Activated CD8-positive, alpha-beta memory T cell treated with anti-CD3 and anti-CD28 coated beads for 48 hours (primary cell): ENCODE data around the gene TWNK.

ENCODE experiments used
- DNase-seq, 3 experiments: peaks; one replicate each; pipeline ENCODE4 v3.0.0-alpha.2; 2020; ENCODE audit warnings: low read depth in 2 of 3, low spot score in 2 of 3

The TWNK gene

DNA sequence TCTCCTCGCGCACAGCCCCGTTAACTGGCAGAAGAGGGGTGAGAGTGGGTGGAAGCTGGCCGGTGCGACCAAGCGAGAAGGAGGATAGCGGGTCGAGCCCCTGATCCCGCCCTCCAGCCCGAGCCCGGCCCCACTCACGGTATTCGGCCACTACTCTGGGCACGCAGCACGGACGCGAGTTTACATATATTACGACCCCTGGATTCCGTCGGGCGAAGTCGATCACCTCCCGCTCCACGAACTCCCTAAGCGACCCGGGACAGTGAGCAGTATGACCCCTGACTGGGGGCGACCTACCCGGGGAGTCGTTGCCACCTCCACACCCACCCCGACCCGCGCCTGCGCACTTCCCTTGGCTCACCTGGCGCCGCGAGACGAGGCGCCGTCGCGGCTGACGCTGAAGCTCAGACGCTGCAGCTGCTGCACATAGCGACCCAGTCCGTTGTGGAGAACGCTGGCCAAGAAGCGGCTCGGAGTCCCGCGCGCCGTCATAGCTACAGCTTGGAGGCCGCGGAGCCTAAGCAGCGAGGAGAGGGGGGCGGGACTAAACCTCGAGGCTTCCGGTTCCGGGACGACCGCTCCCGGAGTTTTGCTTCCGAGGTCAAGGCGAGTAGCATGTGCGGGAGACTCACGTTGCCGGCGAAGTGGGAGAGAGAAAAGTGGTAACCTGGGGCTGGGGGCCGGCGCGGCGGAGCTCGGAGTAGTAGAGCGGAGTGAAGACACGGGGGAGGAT, at the start of gene TWNK, which contains the start of gene MRPL43:
Gene TWNK (plus strand): TSS at position 592 of the 733 bp plus-strand sequence. CDS start 668 bp downstream, outside the sequence.
Gene MRPL43 (minus strand): TSS at position 546 of the 733 bp plus-strand sequence. CDS start 54 bp downstream, at position 492.
- peak; percentile 60 to 63 (median 61) for DNase-seq

DNA sequence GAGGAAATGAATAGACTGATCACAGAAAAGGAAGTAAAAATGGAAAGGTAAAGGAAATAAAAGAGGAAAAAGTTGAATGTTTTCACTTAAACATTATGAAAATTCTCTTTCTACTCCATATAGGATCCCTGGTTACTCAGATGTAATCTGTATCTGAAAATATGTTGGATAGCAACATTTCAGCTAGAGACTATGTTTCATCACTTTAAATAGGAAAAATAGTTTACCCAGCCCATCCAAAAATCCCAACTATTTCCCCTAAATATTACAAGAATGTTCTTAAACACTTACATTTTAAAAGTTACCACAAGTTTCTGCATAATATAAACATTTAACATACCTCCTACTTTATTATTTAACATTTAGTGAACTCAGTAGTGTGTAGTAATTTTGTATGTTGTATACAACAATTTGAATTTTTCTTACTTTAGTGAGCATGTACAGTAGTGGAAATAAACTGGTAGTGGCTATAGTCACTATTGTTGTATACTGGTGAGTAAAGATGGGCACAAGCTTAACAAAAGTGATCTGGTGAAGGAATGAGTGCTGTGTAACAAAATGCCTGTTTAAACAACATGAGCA, 47.5 kb upstream of the TWNK start:
- no peak for DNase-seq

DNA sequence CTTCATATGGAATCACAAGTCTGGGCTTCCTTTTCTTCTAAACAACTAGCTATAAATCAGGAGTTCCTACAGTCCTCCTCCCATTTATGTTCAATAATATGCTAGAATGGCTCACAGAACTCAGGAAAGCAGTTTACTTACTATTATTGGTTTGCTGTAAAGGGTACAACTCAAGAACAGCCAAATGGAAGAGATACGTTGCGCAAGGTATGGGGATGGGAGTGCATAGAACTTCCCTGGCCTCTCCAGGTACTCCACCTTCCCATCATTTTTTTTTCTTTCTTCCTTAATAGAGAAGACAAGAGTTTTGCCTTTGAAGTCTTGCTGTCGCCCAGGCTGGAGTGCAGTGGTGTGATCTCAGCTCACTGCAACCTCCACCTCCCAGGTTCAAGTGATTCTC, 45.1 kb upstream of the TWNK start:
- no peak for DNase-seq

DNA sequence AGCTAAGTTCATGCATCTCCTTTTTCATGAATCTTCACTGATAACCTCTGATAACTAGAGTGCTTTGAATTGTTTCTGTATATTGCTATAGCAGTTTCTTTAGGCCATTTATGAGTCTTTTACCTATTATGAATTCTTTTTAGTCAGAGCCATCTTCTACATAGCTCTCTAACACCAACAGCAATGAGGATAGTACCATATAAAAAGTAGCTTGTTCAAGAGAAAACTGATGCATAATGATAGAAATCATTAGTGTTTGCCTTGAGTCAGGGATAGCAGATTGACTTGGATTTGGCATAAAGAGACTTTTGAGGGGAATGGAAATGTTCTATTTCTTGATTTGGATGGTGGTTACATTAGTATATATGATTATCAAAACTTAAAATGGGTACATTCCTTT, 43.8 kb upstream of the TWNK start:
- DNase-seq = no peak

DNA sequence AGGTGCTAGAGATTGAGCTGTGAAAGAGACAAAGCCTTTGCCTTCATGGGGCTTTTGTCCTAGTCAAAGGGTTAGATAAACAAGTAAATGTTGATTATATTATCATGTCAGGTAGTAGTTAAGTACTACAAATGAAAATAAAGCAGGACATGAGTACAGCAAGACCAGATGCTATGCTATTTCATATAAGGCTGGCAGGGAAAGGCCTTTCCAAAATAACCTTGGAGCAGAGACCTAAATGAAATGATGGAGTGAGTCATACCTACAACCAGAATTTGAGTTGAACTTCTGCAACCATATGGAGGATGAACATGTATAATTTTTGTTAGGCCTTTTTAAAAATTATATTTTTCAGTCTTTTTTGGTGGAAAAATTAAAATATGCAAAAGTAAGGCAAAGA, 41.6 kb upstream of the TWNK start:
- DNase-seq = no peak

DNA sequence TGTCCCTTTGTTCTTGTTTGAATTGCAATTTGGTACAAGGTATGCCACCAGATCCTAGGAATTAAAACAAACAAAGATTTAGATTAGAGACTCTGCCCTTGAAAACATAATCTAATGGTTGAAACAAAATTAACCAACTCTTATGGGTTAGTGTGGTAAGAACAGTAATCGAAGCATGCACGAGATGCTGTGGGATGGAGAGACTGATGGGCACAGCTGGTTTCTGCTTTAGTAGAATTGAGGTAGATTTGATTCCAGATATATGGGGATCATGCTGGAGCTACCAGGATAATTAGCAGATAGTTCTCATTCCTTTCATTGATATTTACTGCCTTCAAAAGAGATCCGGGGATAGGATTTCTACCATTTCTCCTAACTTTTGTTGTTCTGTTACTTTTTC, 38.4 kb upstream of the TWNK start:
- no peak for DNase-seq

DNA sequence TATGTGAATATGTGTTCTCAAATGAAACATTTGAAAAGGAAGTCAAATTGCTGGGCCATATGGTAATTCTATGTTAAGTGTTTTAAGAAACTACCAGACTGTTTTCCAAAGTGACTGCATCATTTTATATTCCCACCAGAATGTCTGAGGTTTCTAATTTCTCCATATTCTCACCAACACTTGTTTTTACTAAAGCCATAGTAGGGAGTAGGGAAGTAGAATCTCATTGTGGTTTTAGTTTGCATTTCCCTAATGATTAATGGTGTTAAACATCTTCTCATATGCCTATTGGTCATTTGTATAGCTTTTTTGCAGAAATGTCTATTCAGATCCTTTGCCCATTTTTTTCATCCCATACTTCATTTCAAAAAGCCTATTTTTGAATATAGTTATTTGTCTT, 27.1 kb upstream of the TWNK start:
- no peak for DNase-seq

DNA sequence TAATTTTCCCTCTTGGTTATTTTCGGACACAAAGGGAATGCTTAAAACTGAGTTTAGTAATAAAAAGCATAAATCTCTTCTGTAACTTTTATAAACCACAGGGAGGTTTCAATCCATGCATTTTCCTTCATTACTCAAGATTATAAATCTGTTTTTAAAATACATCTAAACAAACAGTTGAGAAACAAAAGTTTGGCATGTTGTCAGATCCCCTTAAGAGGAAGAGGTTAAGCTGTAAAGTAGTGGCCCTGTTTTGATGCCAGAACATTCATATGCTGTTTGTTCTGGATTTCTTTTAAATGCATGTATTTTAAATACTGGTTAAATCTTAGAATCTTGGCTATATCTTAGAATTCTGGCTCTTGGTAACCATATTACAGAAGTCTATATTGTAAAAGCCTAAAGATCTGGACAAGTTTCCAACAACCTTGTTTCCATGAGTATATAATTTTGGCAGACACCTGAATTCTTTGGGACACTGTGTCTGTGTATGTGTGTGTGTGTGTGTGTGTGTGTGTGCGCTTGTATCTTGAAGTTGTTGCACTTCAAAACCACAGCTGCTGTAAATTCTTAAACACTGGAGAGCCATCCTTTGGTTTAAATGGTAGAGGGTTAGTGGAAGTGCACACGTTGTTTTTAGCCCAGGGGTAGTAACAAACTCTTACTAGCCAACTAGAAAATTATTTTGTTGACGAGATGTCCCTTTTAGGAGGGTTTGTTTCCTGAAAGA, 24.8 kb upstream of the TWNK start:
- no peak for DNase-seq

DNA sequence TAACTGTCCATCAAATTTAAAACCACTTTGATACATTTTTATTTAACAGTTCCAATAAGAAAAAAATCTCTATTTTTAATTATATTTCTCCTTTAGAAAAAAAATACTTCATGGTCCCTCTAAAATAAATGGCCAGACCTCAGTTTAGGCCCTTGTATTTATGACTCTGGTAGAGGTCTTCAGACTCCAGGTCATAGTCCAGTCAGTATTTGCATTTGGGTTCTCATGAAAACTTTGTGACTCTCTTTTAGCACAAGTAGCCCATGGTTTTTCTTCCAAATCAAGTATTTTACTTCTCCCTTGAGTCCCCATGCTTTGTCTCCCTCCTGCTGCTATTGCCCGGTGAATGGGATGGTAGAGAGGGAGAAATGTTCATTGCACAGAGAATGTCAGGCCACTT, 23.5 kb upstream of the TWNK start:
- no peak for DNase-seq

DNA sequence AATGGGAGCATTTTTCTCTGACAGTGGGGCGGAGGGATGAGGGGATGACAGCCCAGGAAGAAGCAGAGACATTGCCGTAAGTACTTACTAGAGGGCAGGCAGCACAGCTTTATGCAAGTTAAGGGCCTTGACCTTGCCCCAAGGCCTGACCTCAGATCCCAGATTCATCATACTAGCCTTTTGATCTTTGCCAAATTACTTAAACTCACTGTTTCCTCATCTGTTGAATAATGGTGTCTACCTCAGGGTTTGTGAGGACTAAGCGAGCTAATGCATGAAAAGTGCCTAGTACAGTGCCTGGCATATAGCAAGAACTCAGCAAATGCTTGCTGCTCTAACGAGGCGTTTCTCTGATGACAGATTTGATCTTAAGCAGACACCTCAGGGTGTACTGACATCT, 21.5 kb upstream of the TWNK start:
- DNase-seq = no peak

DNA sequence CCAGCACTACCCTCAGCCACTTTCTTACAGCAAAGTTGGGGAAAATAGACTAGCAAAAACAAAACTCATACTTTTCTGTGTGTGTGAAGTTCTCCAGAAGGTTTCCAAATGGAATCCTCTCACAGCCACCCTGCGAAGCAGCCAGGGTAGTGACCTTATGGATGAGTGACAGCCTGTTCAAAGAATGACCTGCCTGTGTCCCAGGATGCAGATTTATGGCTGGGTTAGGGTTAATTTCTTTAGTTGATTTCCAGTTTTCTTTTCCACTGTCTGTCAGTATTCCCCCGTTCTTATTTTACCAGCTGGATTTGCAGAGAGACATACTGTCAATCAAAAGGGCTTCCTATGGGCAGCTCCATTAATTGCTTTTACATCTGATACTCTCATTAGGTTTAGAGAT, 20.5 kb upstream of the TWNK start:
- DNase-seq = no peak

DNA sequence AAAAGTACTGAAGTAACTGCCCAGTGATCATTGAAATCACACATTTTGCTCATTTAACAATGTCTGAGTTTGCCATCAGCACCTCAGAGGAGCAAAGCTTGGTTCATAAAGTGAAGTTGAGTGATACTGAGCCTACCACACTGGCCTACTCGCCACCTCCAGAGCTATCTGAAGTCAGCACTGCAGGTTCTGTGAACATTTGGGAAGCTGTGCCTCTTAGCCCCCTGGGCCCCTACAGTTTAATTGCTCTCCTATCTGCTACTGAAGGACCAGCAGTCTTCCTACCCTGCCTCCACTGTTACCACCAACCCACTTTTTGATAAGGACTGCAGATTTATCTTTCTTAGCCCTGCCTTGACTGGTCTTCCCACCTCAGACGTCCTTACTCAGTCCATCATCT, 20.0 kb upstream of the TWNK start:
- no peak for DNase-seq

DNA sequence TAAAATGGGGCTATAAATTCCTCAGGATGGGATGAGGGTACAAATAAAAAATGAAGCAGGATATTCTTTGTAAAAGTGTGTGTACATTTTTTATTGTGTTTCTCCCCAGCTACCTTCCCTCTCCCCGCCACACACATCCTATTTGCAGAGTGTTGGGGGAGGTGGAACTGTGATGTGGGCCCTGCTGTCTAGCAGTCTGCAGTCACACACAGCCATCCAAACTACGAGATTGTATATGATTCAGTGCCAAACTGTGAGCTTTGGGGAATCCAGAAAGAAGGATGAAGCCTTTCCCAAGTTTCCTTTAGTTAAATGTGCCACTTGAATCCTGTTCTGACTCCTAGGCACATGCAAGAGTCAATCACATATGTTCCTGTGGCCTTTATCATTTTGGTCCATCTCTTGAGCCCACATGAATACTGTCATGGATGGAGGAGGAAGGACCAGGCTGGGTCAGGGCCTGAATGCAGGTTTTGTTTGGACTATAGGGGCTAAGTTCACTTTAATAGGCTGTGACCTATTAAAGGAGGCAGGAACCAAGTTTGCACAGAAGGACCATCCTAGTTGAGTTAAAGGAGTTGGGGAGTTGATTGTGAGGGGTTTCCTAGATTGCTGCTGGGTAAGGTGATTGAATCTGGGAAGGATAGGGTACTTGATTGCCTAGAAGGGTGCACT, 19.1 kb upstream of the TWNK start:
- no peak for DNase-seq

DNA sequence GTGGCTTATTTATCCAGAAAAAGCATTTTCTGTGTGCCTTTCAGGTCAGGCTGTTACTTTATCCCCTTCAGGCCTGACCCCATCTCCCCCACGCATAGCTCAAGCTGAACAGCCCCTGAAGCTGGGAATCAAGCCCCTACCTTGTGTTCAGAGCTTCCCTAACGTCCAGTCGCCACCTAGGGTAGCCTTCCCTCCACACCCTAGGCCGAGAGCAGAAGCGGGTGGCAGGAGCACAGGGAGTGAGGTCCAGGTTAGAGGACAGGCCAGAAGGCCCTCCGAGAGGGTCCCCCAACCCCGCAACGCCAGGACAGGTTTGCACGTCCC, 18.5 kb upstream of the TWNK start:
- no peak for DNase-seq

DNA sequence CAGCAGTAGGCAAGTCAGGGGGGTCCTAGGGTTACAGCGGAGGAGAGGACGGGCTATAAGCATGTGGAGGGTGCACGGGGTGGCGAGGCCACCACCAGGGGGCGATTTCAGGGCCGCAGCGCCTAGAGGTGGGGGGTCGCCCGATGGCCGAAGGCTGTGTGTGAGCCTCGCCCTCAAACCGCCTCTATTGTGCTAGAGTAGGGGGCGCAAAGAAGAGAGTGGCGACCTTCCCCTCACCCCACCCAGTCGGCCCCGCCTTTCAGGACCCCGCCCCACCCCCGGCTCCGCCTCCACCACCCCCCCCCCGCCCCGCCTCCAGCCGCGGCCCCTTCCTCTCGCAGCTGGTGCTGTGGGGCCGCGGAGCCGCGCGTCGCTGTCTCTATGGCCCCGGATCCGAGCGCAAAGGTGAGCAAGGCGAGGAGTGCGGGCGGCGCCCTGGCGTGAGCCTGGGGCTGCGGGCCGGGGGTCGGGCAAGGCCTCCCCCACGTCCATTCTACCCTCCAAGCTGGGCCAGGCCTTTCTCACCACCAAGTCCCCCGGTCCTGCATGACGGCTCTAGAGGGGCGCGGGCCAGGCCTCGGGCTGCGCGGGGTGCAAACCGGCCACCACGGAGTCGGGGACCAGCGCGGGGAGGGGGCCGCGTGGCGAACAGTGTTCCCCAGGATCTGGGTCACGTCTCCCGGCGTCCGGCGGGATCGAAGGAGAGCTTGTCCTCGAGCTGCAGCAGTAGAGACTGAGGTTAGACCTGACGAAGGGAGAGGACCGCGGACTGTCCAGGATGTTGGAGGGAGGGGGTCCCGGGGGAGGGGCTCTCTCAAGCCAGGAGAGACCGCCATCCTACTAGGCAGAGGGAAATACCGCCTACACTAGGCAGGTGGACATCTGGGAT, 17.9 kb upstream of the TWNK start, which contains the start of gene SEMA4G:
Gene SEMA4G (plus strand): TSS at position 318 of the 889 bp plus-strand sequence. CDS start 3,409 bp downstream, outside the sequence.
- DNase-seq = no peak

DNA sequence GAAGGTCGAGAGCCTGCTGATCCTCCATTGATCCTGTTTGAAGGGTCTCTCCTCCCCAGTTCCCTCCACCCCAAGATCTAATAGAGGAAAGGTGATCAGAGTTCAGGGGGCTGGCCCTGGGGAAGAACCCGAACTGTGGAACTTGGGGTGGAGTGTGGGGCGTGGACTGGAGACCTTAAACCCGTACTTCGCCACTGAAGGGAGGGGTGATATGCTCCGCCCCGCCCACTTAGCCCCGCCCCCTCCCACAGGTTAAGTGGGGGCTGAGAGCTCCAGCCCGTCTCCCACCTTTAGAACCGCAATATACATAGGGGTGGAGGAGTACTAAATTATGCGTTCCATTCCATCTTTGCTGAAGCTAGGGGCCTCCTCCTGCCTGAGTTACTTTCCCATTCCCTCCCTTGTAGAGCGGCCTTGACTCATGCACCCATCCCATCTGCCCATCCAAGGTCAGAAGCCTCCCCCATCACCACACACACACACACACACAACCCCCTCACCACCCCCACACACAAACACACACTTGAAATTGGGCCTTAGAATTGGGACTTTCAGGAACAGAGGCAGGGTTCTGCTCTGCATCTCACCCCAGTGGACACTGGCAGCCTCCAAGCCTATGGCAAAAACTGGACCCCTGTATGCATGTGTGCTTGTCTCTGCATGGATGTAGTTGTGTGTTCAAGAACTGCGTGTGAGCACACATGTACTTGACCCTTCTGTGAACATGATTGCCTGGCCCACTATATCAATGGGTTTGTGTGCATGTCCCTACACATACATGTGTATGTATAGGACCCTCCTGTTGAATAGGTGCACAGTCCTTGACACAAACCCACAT, 17.0 kb upstream of the TWNK start:
- no peak for DNase-seq

DNA sequence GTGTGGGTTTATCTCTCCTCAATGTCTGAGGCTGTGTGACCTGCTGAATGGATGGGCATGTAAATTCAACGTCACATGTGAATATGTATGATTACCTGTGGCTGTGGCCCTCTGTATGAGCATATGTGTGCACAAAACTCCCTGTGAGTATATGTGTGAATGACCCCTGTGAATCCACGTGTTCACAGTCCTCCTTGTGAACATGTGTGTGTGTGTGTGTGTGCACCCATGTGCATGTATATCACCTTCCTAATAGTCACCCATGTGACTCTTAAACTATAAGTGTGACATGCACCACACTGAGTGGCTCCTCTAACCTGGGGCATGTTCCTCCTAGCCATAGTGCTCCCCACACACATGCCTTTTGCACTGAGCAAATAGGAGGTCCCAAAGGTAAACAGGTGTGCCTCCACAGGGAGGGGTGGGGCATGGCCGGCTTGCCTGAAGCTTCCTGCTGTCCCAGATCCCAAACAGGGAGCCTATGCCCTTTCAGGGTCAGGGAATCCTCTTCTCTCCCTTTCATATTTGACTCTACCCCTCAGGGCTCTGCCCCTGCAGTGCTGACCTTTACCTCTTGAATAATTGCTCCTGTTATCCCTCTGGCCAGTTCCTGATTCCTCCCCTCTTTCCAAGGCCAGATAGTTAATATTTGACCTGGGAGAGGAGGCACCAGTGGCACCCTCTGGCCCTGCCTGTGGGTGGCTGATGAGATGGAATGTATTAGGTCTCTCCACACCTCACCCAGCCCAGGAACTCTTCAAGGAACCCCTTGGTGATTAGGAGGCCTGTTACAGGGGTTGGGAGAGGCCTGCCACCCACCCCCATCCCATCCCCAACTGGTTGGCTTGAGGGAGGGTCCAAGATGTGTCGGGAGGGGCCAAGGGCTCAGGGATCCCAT, 16.2 kb upstream of the TWNK start:
- DNase-seq = no peak

DNA sequence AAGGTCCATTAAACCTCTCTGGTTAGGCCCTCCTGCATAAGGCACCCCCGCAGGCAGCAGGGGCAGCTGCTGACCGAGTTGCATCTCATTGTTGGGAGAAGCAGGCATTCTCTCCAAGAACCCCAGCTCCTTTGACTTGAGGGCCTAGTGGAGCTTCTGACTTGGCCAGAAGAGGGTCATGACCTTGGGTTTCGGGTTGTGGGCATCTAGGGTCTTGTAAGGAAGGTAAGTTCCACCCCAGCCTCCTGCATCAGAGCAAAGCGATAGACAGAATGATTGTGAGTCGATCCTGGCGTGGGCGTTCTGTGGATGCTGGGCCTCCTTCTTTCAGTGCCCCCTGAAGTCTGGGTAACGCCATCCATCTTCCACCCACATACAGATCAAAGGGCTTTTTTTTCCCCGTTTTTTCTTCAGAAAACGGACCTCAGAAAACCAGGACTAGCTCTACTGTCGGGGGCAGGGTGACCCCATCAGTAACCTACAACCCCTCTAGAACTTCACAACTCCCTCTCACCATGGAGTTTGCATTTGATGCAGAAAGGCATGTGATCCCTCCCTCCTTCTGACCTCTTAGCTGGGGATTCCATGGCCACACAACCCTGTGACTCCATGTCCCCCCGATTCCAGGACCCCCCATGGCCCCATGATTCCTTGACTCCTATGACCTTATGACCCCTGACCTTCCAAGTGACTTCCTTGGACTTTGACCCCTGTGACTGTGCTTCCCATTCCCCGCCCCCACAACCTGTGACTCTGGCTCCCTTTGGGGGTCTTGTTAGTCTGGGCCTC, 15.0 kb upstream of the TWNK start:
- DNase-seq = no peak
